Uterus (tissue), 2 donors: Measurements from ENCODE around the gene DBF4.

Experiments
- POLR2A ChIP-seq, 2 donors: fragments of 450-650 bp; IDR thresholded peaks; one replicate each; pipeline ENCODE4 v1.6.1; 2016; ENCODE audit warnings: antibody characterized with exemption in 2 of 2, mild to moderate bottlenecking in 1 of 2, moderate library complexity in 1 of 2
- TF ChIP-seq, protein P1 (sequence below), 4 experiments: fragments of 200-600 bp in 2 of 4; fragments of 450-650 bp in 2 of 4; sonication (generic) in 2 of 4; IDR thresholded peaks; one replicate each; pipeline ENCODE4 v1.5.1; 2016 to 2019; ENCODE audit warnings: antibody characterized with exemption in 4 of 4, mild to moderate bottlenecking in 2 of 4, moderate library complexity in 1 of 4

- TF ChIP-seq, protein P1, sequence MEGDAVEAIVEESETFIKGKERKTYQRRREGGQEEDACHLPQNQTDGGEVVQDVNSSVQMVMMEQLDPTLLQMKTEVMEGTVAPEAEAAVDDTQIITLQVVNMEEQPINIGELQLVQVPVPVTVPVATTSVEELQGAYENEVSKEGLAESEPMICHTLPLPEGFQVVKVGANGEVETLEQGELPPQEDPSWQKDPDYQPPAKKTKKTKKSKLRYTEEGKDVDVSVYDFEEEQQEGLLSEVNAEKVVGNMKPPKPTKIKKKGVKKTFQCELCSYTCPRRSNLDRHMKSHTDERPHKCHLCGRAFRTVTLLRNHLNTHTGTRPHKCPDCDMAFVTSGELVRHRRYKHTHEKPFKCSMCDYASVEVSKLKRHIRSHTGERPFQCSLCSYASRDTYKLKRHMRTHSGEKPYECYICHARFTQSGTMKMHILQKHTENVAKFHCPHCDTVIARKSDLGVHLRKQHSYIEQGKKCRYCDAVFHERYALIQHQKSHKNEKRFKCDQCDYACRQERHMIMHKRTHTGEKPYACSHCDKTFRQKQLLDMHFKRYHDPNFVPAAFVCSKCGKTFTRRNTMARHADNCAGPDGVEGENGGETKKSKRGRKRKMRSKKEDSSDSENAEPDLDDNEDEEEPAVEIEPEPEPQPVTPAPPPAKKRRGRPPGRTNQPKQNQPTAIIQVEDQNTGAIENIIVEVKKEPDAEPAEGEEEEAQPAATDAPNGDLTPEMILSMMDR (IDR thresholded peaks at IDR 0.05), result no peak
- TF ChIP-seq POLR2A (IDR thresholded peaks at IDR 0.05), result no peak
These were observed 23.0 kb downstream of the DBF4 start for GRCh38 chr7:87899255-87899654.
